ENCODE measurements around the gene BATF. TPM values are rescaled to one million over a fixed set of nuclear protein-coding genes. Genes with fewer than 3 reads are reported as not detected.

The BATF gene
- total RNA-seq, 1 donor from 2014 or later = 154 TPM

DNA sequence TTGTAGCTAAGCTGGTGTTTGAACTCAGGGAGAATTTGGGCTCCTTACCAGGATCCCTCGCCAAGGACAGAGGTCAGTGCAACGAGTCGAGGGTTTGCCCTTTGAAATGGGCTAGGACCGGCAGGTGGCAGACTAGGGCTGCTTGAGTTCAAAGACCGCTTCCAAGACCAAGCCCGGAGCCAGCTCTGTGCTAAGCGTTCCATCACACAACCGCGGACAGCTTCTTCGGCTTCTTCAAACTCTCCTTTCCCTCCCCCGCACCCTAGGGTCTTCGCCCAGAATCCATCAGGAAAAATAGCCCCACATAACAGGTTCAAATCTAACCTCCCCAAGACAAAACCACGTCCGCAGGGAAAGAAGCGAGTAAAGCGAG lies 55.4 kb downstream of the BATF start:
- intact Hi-C loops (cut with micrococcal nuclease) = loop anchor here (1.0 to 5.0 kb wide), 2 partner anchors 77 to 405 kb away; partner anchors contain the start of gene TGFB3
- Mint-ChIP-seq H3K4me3 (ENCODE audit: low read depth) (peak overlapping the region; percentile 81), H3K4me1 (ENCODE audit: low read depth) (peaks cover 19% of the 10 kb centered on the region), H3K9me3 (no peaks in the 10 kb centered on the region), H3K36me3 (ENCODE audit: low read depth) (no peaks in the 10 kb centered on the region), H3K27me3 (ENCODE audit: low read depth) (peaks cover 3% of the 10 kb centered on the region), H3K27ac (peak overlapping the region; percentile 42)
- peak; percentile 60 for DNase-seq (ENCODE audit: low spot score)

DNA sequence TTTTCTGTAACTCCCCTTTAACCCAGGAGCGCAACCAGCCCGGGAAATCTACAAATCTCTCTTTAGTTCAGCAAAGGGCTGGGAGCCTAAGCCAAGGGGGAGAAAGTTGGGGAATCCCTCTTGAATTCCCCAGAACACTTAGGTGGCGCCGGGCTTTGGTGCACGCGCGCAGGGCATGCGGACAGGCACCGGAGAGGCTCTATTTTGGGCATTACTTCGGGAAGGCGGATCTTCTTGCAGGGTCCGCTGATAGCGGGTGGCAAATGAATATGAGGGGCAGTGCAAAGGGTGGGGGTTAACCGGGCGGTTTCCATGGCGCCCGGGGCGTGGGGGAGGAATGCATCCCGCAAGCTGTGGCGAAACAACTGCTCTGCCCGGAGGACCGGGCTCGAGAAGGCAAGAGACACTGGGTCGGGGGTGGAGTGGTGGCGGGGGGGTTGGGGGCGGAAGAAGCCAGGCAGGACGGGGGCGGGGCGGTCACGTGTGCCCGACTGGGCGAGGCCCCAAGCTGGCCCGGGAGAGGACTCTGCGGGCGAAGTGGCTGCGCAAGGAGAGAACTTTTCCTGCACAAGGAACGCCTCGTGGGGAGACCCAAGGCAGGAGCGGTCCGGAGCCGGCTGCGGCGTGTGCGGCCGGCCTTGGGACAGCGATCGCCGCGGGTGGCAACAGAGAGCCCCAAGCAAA lies 56.0 kb downstream of the BATF start, which contains the start of gene FLVCR2:
Gene FLVCR2, plus strand, starts transcription at position 519 of the 684 bp plus-strand sequence. CDS start 353 bp downstream, outside the sequence.
- Mint-ChIP-seq H3K27ac (peak within 1 kb of the TSS; percentile 42), H3K4me3 (ENCODE audit: low read depth) (peak within 1 kb of the TSS; percentile 81), H3K36me3 (ENCODE audit: low read depth) (no peaks in the 10 kb centered on the region), H3K4me1 (ENCODE audit: low read depth) (peaks cover 19% of the 10 kb centered on the region), H3K9me3 (no peaks in the 10 kb centered on the region), H3K27me3 (ENCODE audit: low read depth) (peaks cover 3% of the 10 kb centered on the region)
- intact Hi-C loops (cut with micrococcal nuclease) = loop anchor here (5.0 kb wide), 1 partner anchor 404 kb away; the partner anchor contains the start of gene TGFB3
- peak; percentile 31 for DNase-seq (ENCODE audit: low spot score)

GRCh38 chr14:75578786-75579337 lies 56.6 kb downstream of the BATF start:
- Mint-ChIP-seq H3K27me3 (ENCODE audit: low read depth) (peaks cover 3% of the 10 kb centered on the region), H3K36me3 (ENCODE audit: low read depth) (no peaks in the 10 kb centered on the region), H3K9me3 (no peaks in the 10 kb centered on the region), H3K27ac (no peak overlapping the region), H3K4me3 (ENCODE audit: low read depth) (peak overlapping the region; percentile 81), H3K4me1 (ENCODE audit: low read depth) (peaks cover 19% of the 10 kb centered on the region)
- intact Hi-C loops (cut with micrococcal nuclease) = loop anchor here (5.0 kb wide), 1 partner anchor 403 kb away; the partner anchor contains the start of gene TGFB3
- no peak for DNase-seq (ENCODE audit: low spot score)

DNA sequence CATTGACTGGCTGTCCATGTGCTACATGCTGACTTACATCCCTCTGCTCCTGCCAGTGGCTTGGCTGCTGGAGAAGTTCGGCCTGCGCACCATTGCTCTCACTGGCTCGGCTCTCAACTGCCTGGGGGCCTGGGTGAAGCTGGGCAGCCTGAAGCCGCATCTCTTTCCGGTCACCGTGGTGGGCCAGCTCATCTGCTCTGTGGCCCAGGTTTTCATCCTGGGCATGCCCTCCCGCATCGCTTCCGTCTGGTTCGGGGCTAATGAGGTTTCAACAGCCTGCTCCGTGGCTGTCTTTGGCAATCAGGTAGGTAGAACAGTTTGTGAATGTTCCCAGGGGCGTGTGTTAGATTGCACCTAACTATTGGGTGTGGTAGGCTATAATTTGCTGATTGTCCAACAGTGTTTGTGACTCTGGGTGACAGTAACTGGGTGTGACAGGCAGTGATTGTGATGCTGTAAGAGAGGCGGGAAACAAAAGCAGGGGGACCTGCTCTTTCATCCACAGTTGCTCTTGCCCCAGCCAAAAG lies 57.1 kb downstream of the BATF start:
- intact Hi-C loops (cut with micrococcal nuclease) = loop anchor here (5.0 kb wide), 1 partner anchor 403 kb away; the partner anchor contains the start of gene TGFB3
- DNase-seq (ENCODE audit: low spot score) = no peak
- Mint-ChIP-seq H3K9me3 (no peaks in the 10 kb centered on the region), H3K27ac (no peak overlapping the region), H3K27me3 (ENCODE audit: low read depth) (peaks cover 3% of the 10 kb centered on the region), H3K4me1 (ENCODE audit: low read depth) (peaks cover 19% of the 10 kb centered on the region), H3K36me3 (ENCODE audit: low read depth) (no peaks in the 10 kb centered on the region), H3K4me3 (ENCODE audit: low read depth) (peak overlapping the region; percentile 81)

DNA sequence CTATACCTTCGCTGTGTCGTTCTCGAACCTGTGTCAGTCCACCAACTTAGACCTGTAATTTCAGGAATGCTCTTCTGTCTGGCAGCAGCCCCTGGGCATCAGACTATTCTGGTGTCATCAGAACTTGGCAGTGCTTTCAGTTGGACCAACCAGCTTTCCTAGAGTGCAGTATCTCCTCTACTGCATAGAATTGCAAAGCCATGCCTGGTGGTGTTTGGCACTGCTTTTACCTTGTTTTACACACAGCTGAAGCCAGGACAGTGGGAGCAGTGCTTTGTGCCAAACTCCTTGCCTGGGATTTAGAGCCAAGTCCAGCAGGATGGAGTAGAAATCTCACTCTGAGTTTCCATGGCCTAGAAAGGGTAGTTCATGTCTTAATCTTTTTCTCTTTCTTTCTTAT lies 57.6 kb downstream of the BATF start:
- Mint-ChIP-seq H3K4me3 (ENCODE audit: low read depth) (peak overlapping the region; percentile 62), H3K36me3 (ENCODE audit: low read depth) (no peaks in the 10 kb centered on the region), H3K9me3 (no peaks in the 10 kb centered on the region), H3K27me3 (ENCODE audit: low read depth) (peaks cover 3% of the 10 kb centered on the region), H3K27ac (no peak overlapping the region), H3K4me1 (ENCODE audit: low read depth) (peaks cover 19% of the 10 kb centered on the region)
- intact Hi-C loops (cut with micrococcal nuclease) = loop anchor here (5.0 kb wide), 1 partner anchor 402 kb away; the partner anchor contains the start of gene TGFB3
- DNase-seq (ENCODE audit: low spot score) = no peak

DNA sequence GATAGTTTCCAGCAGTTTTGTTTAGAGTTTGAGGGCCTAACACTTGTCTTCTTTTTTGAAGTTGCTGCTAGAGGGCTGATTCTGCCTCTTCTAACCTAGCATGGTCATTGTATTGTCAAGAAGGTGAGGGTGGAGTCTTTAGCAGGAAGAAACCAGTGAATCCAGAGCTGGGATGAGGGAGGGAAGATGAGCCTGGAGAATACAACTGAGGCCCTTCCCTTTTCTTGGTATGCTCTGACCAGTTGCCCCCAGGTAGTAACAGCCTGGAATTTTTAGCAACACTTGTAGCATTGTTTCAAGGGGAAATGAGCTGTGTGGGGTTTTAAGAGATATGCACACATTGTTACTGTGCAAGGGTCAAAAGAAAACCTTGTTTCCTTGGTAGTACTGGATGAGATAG lies 65.1 kb downstream of the BATF start:
- H3K27me3 Mint-ChIP-seq (ENCODE audit: low read depth) = no peaks in the 10 kb centered on the region
- H3K9me3 Mint-ChIP-seq = peaks cover 3% of the 10 kb centered on the region
- H3K36me3 Mint-ChIP-seq (ENCODE audit: low read depth) = no peaks in the 10 kb centered on the region
- DNase-seq (ENCODE audit: low spot score) = no peak
- no peaks in the 10 kb centered on the region for H3K4me1 Mint-ChIP-seq (ENCODE audit: low read depth)
- H3K27ac Mint-ChIP-seq = no peak overlapping the region
- intact Hi-C loops (cut with micrococcal nuclease) = no loop called here
- H3K4me3 Mint-ChIP-seq (ENCODE audit: low read depth) = no peak overlapping the region

GRCh38 chr14:75589931-75590330 lies 67.7 kb downstream of the BATF start:
- no peak overlapping the region for H3K4me3 Mint-ChIP-seq (ENCODE audit: low read depth)
- intact Hi-C loops (cut with micrococcal nuclease) = no loop called here
- no peaks in the 10 kb centered on the region for H3K4me1 Mint-ChIP-seq (ENCODE audit: low read depth)
- no peaks in the 10 kb centered on the region for H3K27me3 Mint-ChIP-seq (ENCODE audit: low read depth)
- H3K27ac Mint-ChIP-seq = no peak overlapping the region
- no peak for DNase-seq (ENCODE audit: low spot score)
- H3K36me3 Mint-ChIP-seq (ENCODE audit: low read depth) = no peaks in the 10 kb centered on the region
- H3K9me3 Mint-ChIP-seq = peaks cover 3% of the 10 kb centered on the region

- Mint-ChIP-seq H3K27ac (no peak overlapping the region), H3K27me3 (ENCODE audit: low read depth) (no peaks in the 10 kb centered on the region), H3K4me1 (ENCODE audit: low read depth) (no peaks in the 10 kb centered on the region), H3K4me3 (ENCODE audit: low read depth) (no peak overlapping the region), H3K9me3 (peaks cover 3% of the 10 kb centered on the region), H3K36me3 (ENCODE audit: low read depth) (no peaks in the 10 kb centered on the region)
- DNase-seq (ENCODE audit: low spot score) = no peak
- intact Hi-C loops (cut with micrococcal nuclease) = no loop called here
These were observed 69.2 kb downstream of the BATF start for GRCh38 chr14:75591331-75591946.

DNA sequence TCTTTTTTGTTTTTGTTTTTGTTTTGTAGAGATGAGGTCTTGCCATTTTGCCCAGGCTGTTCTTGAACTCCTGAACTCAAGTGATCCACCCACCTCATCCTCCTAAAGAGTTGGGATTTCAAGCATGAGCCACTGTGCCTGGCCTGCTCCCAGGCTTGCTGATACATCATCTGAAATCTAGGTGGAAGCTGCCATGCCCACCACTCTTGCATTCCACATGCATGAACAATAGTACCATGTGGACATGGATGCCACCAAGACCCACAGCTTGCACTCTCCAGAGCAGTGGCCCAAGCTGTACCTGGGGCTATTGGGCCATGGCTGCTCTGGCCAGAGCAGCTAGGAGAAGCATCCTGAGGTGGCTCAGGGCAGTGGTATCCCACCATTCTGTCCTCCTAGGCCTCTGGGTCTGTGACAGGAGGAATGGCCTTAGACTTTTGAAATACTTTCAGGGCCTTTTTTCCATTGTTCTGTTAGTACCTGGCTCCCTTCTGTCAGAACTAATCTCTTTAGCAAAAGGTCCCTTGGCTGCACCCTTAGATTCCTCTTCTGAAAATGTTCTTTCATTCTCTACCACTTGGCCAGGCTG lies 69.8 kb downstream of the BATF start:
- intact Hi-C loops (cut with micrococcal nuclease) = no loop called here
- Mint-ChIP-seq H3K27ac (no peak overlapping the region), H3K4me1 (ENCODE audit: low read depth) (no peaks in the 10 kb centered on the region), H3K36me3 (ENCODE audit: low read depth) (no peaks in the 10 kb centered on the region), H3K27me3 (ENCODE audit: low read depth) (no peaks in the 10 kb centered on the region), H3K9me3 (peaks cover 3% of the 10 kb centered on the region), H3K4me3 (ENCODE audit: low read depth) (no peak overlapping the region)
- no peak for DNase-seq (ENCODE audit: low spot score)

GRCh38 chr14:75595226-75595625 lies 73.0 kb downstream of the BATF start:
- no peak overlapping the region for H3K4me3 Mint-ChIP-seq (ENCODE audit: low read depth)
- H3K36me3 Mint-ChIP-seq (ENCODE audit: low read depth) = no peaks in the 10 kb centered on the region
- H3K27ac Mint-ChIP-seq = no peak overlapping the region
- H3K27me3 Mint-ChIP-seq (ENCODE audit: low read depth) = no peaks in the 10 kb centered on the region
- H3K4me1 Mint-ChIP-seq (ENCODE audit: low read depth) = no peaks in the 10 kb centered on the region
- H3K9me3 Mint-ChIP-seq = peaks cover 3% of the 10 kb centered on the region
- intact Hi-C loops (cut with micrococcal nuclease) = no loop called here
- no peak for DNase-seq (ENCODE audit: low spot score)
